G401 (cell line): ENCODE measurements around the gene CDC42SE2. TPM values are rescaled to one million over a fixed set of nuclear protein-coding genes. Genes with fewer than 3 reads are reported as not detected.
"Not testable (repeated sequence)": the region's sequence is repeated elsewhere in the genome, so short reads cannot be mapped to it uniquely, and the experiment has no call there.

Source experiments
- DNase-seq: peaks from one replicate; pipeline ENCODE4 v3.0.0-alpha.2; 2015; ENCODE audit warnings: low spot score
- in situ Hi-C: cut with HindIII; loops from 2 replicates; pipeline ENCODE4 v1.10.0; 2016; ENCODE audit warnings: low sequenced_read_pairs, mixed read lengths
- total RNA-seq: library from RNA; depleted of rRNA; stranded (reverse); fragments of >200 nt; shearing (Covaris generic); gene quantifications from 2 replicates; pipeline ENCODE4 v1.2.3, GENCODE V29; 2014

The CDC42SE2 gene
- total RNA-seq, 1 experiment from 2014 or later = 53.1 TPM

DNA sequence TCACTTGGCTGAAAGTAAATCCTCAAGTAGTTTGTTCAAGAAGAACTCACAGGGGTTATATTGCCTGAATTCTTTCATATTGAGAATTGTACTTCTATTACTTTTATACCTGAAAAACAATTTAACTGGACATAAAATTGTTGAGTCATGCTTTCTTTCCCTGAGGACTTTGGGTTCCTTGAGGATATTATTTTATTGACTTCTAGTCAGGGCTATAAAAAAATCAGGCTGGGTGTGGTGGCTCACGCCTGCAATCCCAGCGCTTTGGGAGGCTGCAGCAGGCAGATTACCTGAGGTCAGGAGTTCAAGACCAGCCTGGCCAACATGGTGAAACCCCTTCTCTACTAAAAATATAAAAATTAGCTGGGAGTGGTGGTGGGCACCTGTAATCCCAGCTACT, 17.9 kb upstream of the CDC42SE2 start:
- DNase-seq = no peak
- in situ Hi-C loops = no loop called here

DNA sequence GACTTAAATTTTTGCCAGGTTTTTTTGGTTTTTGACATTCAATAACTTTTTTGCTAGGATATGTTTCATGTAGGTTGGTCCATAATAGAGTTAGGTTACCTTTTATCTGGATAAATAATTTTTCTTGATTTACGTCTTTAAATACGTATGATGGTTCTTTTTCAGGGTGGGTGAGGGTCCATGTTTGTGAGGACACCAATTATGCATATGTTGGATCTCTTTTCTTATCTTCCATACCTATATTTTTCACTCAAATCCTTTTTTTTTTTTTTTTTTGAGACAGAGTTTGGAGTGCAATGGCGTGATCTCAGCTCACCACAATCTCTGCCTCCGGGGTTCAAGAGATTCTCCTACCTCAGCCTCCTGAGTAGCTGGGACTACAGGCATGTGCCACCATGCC, 17.3 kb upstream of the CDC42SE2 start:
- DNase-seq = no peak
- in situ Hi-C loops = no loop called here

DNA sequence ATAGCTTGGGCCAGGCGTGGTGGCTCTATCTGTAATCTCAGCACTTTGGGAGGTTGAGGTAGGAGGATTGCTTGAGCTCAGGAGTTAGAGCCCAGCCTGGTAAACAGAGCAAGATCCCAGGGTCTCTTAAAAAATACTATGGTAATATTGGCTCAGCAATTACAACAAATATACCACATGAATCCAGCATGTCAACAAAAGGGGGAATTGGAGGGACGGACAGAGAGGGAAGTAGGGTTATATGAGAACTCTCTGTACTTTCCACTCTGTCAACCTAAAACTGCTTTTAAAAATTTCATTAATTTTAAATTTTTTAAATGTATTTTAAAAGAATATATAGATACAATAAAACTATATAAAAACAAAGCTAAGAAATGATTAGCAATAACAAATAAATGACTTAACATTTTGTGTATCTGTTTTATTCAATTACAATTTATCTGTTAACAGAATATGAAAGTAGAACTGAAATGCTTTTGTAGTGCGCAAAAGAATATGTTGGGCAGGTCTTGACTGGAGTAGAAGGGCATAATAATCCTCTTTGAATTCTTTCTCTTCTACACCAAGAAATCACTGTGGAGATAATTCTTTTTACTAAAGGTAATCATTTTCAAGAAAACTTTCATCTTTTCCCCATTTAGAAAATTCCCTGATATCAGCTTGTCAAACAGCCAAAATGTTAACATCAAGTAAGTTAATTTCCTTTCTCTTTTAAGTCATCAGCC, 12.9 kb upstream of the CDC42SE2 start:
- no peak for DNase-seq
- in situ Hi-C loops = no loop called here

DNA sequence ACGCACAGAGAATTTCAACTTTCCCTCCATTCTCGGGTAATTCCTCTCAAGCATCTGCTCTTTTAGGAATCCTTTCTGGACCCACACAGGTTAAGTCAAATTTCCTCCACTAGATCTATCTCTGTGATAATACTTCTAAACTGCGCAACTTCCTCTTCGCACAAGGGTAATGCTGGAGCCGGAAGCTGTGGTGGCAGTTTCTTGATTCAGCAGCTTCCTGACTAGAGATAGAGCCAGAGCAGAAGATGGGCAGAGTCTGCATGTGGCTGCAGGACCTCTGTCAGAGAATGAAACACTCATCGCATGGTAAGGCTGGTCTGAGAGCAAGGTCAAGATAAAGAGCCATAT, 11.1 kb upstream of the CDC42SE2 start:
- in situ Hi-C loops = no loop called here
- DNase-seq = no peak

DNA sequence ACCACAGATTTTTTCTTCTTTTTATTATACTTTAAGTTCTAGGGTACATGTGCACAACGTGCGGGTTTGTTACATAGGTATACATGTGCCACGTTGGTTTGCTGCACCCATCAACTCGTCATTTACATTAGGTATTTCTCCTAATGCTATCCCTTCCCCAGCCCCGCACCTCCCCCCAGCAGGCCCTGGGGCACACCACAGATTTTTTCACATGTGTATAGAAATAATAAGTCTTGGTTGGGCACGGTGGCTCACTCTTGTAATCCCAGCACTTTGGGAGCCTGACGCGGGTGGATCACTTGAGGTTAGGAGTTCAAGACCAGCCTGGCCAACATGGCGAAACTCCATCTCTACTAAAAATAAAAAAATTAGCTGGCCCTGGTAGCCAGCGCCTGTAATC, 9.8 kb upstream of the CDC42SE2 start:
- DNase-seq, in situ Hi-C loops: not testable (repeated sequence)

DNA sequence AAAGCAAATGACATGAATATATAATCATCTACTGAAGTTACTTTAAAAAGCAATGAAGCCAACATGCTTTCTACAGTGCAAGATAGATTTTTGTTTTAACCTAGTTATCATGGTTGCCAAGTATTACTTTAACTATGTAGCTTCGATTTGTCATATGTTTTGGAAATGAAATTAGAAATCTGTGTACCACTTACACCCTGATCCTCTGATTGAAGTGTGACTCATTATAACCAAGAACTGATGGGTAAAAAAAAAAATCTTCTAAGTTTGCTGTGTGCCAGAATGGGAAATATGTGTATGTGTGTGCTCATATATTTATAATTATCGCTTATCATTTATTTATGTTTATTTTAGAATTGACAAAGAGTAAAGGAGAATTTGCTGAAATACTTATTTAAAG, 9.1 kb upstream of the CDC42SE2 start:
- in situ Hi-C loops = no loop called here
- DNase-seq = no peak

DNA sequence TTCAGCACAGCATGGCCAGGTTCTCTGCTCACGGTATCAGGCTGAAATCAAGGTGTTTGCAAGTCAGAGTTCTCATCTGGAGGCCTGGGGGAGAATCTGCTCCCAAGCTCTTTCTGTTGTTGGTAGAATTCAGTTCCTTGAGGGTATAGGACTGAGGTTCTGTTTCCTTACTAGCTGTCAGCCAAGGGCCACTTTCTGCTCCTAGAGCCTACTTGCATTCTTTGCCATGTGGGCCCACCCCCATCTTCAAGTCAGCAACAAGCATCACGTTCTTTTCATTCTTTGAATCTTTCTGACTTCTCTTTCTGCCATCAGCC, 7.4 kb upstream of the CDC42SE2 start:
- no peak for DNase-seq
- in situ Hi-C loops = no loop called here

DNA sequence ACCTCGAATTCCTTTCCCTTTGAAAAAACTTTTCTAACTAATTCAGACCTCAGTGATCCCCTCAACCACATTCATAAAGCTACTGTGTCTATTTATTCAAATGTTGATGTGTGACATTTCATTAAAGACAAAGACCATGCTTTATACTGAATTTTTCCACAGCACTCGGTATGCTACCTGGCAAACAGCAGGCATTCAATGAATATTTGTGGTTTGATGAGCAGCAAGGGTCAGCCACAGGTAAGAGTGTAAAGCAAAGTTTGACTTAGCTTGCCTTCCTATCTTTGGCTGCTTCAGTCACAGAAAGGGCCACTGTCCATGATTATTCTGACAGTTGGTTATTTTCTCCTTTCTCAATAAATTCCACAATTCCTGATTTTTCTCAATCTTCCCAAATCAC, 5.1 kb upstream of the CDC42SE2 start:
- in situ Hi-C loops = no loop called here
- DNase-seq = no peak

DNA sequence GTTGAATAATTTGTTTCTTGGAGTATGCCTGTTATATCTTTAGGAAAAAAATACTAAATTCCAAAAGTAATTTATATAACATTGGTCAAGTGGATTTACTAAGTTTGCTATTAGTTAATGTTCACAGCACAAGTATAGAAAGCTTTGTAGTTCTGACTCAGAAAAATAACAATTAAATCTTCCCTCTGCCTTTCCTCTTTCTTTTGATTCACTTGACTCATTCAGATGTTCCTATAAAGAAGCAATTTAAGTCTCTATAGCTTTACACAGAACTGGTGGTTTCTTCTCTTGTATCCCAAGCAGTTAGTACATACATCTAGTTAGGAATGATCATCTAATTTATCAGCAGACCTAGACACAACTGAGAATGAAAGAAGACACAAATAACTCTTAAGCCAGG, 4.5 kb upstream of the CDC42SE2 start:
- in situ Hi-C loops = no loop called here
- DNase-seq = no peak

DNA sequence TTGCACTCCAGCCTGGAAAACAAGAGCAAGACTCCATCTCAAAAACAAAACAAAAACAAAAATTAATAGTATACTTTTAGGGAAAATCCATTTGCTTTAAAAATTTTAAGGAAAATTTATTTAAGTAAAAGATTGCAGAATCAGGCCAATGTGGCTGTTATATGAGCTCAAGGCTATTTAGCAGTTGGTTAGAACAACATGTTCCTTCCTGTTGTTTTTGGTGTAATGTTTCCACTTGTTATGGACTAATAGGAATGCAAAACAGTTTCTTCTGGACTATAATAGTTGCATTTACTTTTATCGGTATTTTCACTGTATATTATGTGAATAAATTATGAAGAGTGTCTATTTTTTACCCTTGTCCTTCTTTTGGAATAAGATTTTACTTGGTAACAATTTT, 3.0 kb upstream of the CDC42SE2 start:
- no peak for DNase-seq
- in situ Hi-C loops = no loop called here

DNA sequence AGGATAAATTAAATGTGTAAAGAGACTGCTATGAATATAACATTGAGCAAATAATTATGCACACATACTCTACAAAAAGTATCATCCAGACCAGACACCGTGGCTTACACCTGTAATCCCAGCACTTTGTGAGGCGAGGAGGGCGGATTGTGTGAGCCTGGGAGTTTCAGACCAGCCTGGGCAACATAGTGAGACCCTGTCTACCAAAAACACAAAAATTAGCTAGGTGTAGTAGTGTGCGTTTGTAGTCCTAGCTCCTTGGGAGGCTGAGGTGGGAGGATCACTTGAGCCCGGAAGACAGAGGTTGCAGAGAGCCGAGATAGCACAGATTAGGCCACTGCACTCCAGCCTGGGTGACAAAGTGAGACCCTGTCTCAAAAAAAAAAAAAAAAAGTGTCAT, 2.4 kb upstream of the CDC42SE2 start:
- in situ Hi-C loops = no loop called here
- no peak for DNase-seq

DNA sequence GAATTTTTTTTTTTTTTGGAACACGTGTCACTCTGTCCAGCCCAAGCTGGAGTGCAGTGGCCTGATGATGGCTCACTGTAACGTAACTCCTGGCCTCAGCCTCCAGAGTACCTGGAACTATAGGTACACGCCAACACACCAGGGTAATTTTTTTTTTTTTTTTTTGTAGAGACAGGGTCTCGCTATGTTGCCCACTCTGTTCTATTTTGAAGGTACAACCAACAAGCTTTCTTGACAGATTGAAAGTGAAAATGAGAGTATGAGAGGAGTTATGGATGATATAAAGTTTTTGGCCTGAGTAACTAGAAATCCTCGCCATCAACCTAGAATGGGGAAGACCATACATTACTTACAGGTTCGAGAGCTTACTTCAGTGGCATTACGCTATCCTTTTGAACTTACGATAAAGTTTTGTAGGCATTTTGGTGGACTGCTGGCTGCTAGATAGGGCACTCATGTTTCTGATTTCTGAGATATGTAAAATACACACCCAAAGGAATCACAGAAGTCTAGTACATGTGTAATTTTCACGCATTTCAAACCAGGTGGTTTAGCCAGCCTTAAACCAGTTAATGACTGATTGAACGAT, 806 bp upstream of the CDC42SE2 start:
- DNase-seq = peak; percentile 46
- in situ Hi-C loops = no loop called here

DNA sequence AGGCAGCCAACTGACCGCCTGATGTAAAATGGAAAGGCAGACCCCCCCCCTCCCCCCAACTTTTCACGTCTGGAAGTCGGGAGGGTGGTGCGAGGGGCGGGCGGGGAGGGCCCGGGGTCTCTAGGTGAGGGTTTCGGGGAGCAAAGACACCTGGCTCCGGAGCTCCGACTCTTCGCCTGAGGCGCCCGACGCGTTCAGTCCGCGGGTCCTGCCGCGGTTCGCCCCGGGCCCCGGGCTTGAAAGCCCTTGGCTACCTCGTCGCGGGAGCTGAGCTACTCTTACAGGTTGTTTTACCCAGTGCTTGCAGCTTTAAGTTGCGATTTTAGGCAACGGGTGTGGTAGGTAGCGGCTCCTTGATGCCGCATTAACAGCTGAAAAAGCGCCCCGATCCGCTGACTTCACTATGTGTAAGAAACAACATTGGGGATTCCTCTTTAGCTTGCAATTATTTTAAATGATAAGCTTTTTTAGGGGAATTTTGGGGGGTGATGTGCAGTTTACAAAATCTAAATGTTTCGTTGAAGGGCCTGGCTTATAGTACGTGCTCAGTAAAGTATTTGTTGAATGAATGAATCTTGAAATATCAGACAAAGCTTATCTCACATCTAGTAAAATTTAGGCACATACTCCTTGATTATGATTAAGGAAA, 722 bp downstream of the CDC42SE2 start:
- in situ Hi-C loops = no loop called here
- DNase-seq = peak; percentile 50

DNA sequence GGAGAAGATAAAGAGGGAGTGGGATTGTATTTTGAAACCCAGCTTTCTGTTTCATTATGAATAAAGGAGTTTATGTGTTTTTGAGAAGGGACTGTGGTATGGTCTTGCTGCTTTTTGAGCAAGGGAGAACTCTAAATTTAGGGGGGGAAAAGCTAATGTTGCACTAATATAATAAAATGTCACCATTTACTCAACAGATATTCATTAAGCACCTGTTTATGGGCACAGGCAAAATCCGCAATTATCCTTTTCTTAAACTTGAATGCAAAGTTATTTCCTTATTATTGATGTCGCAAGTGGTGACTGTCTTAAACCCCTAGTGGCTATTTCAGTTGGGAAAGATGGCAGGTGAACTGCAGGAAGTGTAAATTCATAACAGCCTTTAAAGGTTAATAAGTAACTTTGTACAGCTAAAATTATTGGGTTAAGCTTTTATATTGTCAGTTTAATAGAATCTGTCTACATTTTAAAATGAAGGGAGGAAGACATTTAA, 1.5 kb downstream of the CDC42SE2 start:
- DNase-seq = peak; percentile 42

DNA sequence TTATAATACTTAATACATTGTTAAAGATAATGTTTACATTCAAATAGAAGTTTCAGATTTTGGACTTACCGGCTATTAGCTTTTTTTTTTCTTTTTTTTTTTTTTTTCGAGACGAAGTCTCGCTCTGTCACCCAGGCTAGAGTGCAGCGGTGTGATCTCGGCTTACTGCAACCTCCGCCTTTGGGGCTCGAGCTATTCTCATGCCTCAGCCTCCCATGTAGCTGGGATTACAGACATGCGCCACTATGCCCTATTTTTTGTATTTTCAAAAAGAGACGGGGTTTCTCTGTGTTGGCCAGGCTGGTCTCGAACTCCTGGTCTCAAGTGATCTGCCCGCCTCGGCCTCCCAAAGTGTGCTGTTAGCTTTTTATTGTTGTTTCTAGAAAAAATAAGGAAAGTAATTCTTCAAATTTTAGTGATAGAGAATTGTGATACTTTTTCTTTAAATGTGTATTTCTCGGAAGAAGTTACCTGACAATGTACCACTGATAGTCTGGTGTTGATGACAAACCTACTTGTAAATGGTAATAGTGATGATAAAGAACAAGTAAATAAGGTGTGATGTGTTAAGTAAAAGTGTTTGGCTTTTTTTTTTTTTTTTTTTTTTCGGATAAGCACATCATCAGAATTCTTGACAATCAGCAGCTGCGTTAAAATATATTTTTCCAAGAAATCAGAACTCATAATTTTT, 2.7 kb downstream of the CDC42SE2 start:
- no peak for DNase-seq
- in situ Hi-C loops = no loop called here

More for the DNA sequence above, 1.5 kb downstream of the CDC42SE2 start:
- in situ Hi-C loops = no loop called here

DNA sequence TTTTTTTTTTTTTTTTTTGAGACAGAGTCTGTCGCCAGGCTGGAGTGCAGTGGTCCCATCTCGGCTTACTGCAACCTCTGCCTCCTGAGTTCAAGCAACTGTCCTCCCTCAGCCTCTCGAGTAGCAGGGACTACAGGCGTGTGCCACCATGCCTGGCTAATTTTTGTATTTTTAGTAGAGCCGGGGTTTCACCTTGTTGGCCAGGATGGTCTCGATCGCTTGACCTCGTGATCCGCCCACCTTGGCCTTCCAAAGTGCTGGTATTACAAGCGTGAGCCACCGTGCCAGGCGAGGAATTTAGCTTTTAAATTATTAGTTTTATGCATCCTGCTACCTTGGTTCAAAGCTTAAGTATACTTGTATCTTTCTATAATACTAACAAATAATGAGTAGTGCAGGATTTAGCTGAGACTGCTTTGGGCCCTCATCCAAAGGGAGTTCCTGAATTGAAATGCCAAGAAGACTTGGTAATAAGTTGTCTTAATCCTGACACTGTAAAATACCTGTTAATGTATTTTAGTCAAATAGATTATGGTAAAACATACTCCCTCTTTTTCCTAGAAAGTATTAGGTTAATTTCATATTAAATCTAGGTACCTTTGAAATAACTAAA, 5.0 kb downstream of the CDC42SE2 start:
- in situ Hi-C loops = no loop called here
- DNase-seq = no peak

DNA sequence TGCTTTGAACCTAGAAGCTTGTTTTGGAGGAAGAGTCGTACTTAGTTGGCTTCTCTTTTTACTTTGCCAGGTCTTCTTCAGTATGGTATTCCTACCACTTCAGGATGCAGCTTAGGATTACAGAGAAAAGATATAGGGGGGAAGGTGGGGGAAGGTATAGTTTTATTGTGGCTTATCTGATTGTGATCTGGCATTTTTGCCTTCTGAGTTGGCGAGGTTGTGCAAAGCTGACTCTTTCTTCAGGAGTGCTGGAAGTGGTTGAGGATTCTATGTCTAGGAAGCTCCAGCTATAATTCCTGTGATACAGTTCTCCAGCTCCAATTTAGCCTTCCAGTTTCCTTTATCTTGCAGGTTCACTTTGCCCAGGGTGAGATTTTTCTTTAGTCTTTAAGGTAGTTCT, 7.0 kb downstream of the CDC42SE2 start:
- in situ Hi-C loops = no loop called here
- no peak for DNase-seq

DNA sequence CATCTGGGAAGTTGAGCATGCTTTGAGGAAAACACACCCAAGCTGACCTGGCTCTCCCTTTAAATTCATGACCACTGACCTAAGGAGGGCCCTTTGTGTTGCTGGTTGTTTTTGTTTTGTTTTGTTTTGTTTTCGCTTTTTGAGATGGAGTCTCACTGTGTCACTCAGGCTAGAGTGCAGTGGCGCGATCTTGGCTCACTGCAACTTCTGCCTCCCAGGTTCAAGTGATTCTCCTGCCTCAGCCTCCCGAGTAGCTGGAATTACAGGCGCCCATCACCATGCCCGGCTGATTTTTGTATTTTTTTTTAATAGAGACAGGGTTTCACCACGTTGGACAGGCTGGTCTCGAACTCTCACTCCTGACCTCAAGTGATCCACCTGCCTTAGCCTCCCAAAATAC, 8.0 kb downstream of the CDC42SE2 start:
- DNase-seq, in situ Hi-C loops: not testable (repeated sequence)

DNA sequence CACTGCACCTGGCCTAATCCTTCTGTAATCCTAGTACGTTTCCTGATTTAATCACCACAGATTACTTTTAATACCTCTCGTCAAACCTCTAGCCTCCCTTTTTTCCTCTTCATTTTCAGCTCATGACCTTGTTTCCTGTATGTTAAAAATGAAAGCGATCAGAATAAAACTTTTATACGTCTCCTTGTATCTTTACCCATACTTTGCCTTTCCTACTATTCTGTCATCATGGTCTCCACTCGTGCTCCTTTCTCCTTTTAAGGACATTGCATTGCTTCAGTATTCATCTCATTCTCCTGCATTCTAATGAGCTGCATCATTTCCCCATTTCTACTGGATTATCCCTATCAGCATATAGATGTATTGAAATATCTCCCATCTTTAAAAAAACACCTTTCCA, 8.5 kb downstream of the CDC42SE2 start:
- no peak for DNase-seq
- in situ Hi-C loops = no loop called here

DNA sequence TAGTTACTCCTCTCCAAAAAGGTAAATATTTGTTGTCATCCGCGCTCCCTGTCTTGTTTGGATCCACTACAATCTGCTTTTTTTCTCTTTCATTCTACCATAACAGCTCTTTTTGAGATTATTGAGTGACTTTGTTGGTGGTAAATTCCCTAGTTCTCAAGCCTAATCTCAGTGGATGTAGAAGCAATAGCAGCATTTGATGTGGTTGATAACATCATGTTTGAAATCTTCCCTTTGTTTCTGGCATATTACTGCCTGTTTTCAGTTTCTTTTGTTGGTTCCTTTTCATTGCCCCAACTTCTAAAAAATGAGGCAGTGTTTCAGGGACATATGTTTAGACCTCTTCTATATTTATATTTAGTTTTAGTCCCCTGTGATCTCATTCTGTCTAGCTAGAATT, 8.9 kb downstream of the CDC42SE2 start:
- in situ Hi-C loops = no loop called here

More for the DNA sequence above, 8.9 kb downstream of the CDC42SE2 start:
- DNase-seq = no peak
